Activated CD8-positive, alpha-beta T cell treated with anti-CD3 and anti-CD28 coated beads for 36 hours (primary cell): Measurements from ENCODE around the gene TWF1. TPM values are rescaled to one million over a fixed set of nuclear protein-coding genes. Genes with fewer than 3 reads are reported as not detected.

Experiments used
- ATAC-seq: fragments of 200-7000 bp; cut with Tn5 transposase; one replicate; pipeline ENCODE4 v1.10.0; 2021; ENCODE audit warnings: mild to moderate bottlenecking, moderate library complexity
- CTCF ChIA-PET: fragments of 350-600 bp; sonication (Branson Sonifier 250); formaldehyde crosslinking; loops from one replicate; lab custom pipeline; 2021; ENCODE audit warnings: antibody characterized with exemption; lab: Charles Lee
- POLR2A ChIA-PET: fragments of 350-600 bp; sonication (Branson Sonifier 250); formaldehyde crosslinking; loops from one replicate; lab custom pipeline; 2021; ENCODE audit warnings: antibody characterized with exemption; lab: Charles Lee
- DNase-seq: peaks from one replicate; pipeline ENCODE4 v3.0.0-alpha.2; 2020
- H3K27ac Mint-ChIP-seq: one replicate; pipeline ENCODE4 v1.8.0; 2021; ENCODE audit warnings: mild to moderate bottlenecking, mixed read lengths
- H3K27me3 Mint-ChIP-seq: one replicate; pipeline ENCODE4 v1.8.0; 2021; ENCODE audit warnings: mixed read lengths
- H3K36me3 Mint-ChIP-seq: one replicate; pipeline ENCODE4 v1.8.0; 2021; ENCODE audit warnings: low read depth, mixed read lengths
- H3K4me1 Mint-ChIP-seq: one replicate; pipeline ENCODE4 v1.8.0; 2021; ENCODE audit warnings: low read depth, mixed read lengths
- H3K4me3 Mint-ChIP-seq: one replicate; pipeline ENCODE4 v1.8.0; 2021; ENCODE audit warnings: mild to moderate bottlenecking, moderate library complexity, mixed read lengths
- H3K9me3 Mint-ChIP-seq: one replicate; pipeline ENCODE4 v1.8.0; 2021; ENCODE audit warnings: mixed read lengths
- intact Hi-C: fragments of 100-400 bp; cut with micrococcal nuclease; formaldehyde crosslinking; loops from one replicate; pipeline ENCODE4 v1.10.0; 2022
- total RNA-seq, 2 experiments: library from RNA; stranded (reverse); gene quantifications; one replicate each; pipeline ENCODE4 v1.2.3, GENCODE V29; 2021
- TF ChIP-seq, protein P1 (sequence below): fragments of 200-600 bp; IDR thresholded peaks from one replicate; pipeline ENCODE4 v1.8.0; 2022; ENCODE audit warnings: antibody characterized with exemption, mild to moderate bottlenecking

Gene TWF1
- total RNA-seq, 2 experiments from 2014 or later = 17.0 to 18.9 TPM

GRCh38 chr12:43824207-43824775 is 18.2 kb upstream of the TWF1 start:
- H3K27me3 Mint-ChIP-seq = no peaks in the 10 kb centered on the region
- H3K27ac Mint-ChIP-seq = no peak overlapping the region
- no peaks in the 10 kb centered on the region for H3K9me3 Mint-ChIP-seq
- no peaks in the 10 kb centered on the region for H3K4me1 Mint-ChIP-seq
- DNase-seq (no peak), ATAC-seq (no peak)
- no peaks in the 10 kb centered on the region for H3K36me3 Mint-ChIP-seq
- TF ChIP-seq, protein P1, sequence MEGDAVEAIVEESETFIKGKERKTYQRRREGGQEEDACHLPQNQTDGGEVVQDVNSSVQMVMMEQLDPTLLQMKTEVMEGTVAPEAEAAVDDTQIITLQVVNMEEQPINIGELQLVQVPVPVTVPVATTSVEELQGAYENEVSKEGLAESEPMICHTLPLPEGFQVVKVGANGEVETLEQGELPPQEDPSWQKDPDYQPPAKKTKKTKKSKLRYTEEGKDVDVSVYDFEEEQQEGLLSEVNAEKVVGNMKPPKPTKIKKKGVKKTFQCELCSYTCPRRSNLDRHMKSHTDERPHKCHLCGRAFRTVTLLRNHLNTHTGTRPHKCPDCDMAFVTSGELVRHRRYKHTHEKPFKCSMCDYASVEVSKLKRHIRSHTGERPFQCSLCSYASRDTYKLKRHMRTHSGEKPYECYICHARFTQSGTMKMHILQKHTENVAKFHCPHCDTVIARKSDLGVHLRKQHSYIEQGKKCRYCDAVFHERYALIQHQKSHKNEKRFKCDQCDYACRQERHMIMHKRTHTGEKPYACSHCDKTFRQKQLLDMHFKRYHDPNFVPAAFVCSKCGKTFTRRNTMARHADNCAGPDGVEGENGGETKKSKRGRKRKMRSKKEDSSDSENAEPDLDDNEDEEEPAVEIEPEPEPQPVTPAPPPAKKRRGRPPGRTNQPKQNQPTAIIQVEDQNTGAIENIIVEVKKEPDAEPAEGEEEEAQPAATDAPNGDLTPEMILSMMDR = no peak
- intact Hi-C loops = no loop called here
- POLR2A ChIA-PET = no interaction called here
- H3K4me3 Mint-ChIP-seq = no peak overlapping the region
- CTCF ChIA-PET = interaction anchor here (1.0 kb wide), 1 partner anchor 11 kb away, joined by 4 read pairs; the partner anchor contains the start of gene TMEM117

- intact Hi-C loops = no loop called here
- Mint-ChIP-seq H3K4me3 (no peak overlapping the region), H3K27ac (no peak overlapping the region), H3K9me3 (no peaks in the 10 kb centered on the region), H3K4me1 (peaks cover 10% of the 10 kb centered on the region), H3K27me3 (peaks cover 1% of the 10 kb centered on the region), H3K36me3 (no peaks in the 10 kb centered on the region)
- CTCF ChIA-PET = no interaction called here
- TF ChIP-seq, protein P1 = no peak
- POLR2A ChIA-PET = interaction anchor here (0.8 to 1.6 kb wide), 3 partner anchors 9 to 17 kb away, joined by 5 to 6 read pairs (median 6); partner anchors contain the start of gene TWF1
- ATAC-seq = peak; percentile 78
- peak; percentile 8 for DNase-seq
Observed at GRCh38 chr12:43816168-43816567, 10.1 kb upstream of the TWF1 start.

GRCh38 chr12:43815416-43815815 is 9.3 kb upstream of the TWF1 start:
- peaks cover 1% of the 10 kb centered on the region for H3K27me3 Mint-ChIP-seq
- peaks cover 14% of the 10 kb centered on the region for H3K4me1 Mint-ChIP-seq
- ATAC-seq = no peak
- H3K27ac Mint-ChIP-seq = no peak overlapping the region
- H3K4me3 Mint-ChIP-seq = no peak overlapping the region
- intact Hi-C loops = no loop called here
- DNase-seq = no peak
- ChIA-PET POLR2A (interaction anchor here (0.8 to 1.6 kb wide), 3 partner anchors 8 to 17 kb away, joined by 5 to 6 read pairs (median 6); partner anchors contain the start of gene TWF1), CTCF (no interaction called here)
- TF ChIP-seq, protein P1 = no peak
- H3K9me3 Mint-ChIP-seq = no peaks in the 10 kb centered on the region
- H3K36me3 Mint-ChIP-seq = no peaks in the 10 kb centered on the region

DNA sequence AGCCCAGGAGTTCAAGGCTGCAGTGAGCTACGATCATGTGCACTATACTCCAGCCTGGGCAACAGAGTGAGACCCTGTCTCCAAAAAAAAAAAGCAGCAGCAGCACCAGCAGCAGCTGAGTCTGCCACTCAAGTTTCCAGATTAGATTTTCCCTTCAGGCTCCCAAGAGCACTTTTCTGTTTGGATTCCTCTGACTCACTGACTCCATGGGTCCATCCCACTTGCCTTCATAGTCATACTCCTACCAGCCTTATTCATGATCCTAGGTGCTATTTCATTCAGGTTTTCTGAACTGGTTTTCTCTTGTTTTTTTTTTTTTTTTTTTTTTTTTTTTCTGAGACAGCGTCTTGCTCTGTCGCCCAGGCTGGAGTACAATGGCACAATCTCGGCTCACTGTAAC is 6.8 kb upstream of the TWF1 start:
- POLR2A ChIA-PET = interaction anchor here (1.0 kb wide), 1 partner anchor 15 kb away, joined by 3 read pairs; no protein-coding TSS in a partner anchor
- intact Hi-C loops = no loop called here
- CTCF ChIA-PET = interaction anchor here (1.2 kb wide), 1 partner anchor 36 kb away, joined by 3 read pairs; no protein-coding TSS in a partner anchor
- no peak for DNase-seq
- TF ChIP-seq, protein P1 = no peak
- no peak for ATAC-seq
- no peaks in the 10 kb centered on the region for H3K36me3 Mint-ChIP-seq
- no peak overlapping the region for H3K4me3 Mint-ChIP-seq
- peaks cover 18% of the 10 kb centered on the region for H3K4me1 Mint-ChIP-seq
- no peak overlapping the region for H3K27ac Mint-ChIP-seq
- H3K9me3 Mint-ChIP-seq = no peaks in the 10 kb centered on the region
- peaks cover 1% of the 10 kb centered on the region for H3K27me3 Mint-ChIP-seq

DNA sequence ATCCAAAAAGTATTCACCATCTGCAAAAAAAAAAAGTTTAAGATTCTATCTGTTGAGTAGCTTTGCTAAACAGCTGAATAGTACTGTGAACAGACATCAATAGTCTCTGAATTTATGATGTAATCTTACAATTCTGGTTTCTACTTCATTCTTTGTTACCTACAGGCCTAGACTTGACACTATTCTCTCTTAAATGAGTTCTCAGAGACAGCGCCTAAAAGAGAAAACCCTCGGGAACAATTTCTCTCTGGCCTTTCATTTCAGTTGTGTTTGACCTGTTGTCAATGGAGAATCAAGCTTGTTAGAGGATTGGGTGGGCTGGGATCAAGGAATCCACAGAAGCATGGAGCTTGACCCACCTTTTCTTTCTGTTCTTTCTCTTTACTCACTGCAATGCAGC is 5.9 kb upstream of the TWF1 start:
- peaks cover 23% of the 10 kb centered on the region for H3K4me1 Mint-ChIP-seq

More for the DNA sequence above, 5.9 kb upstream of the TWF1 start:
- no peaks in the 10 kb centered on the region for H3K36me3 Mint-ChIP-seq
- H3K4me3 Mint-ChIP-seq = no peak overlapping the region
- DNase-seq (no peak), ATAC-seq (no peak)
- H3K27ac Mint-ChIP-seq = no peak overlapping the region
- ChIA-PET CTCF (no interaction called here), POLR2A (no interaction called here)
- TF ChIP-seq, protein P1 = no peak
- intact Hi-C loops = no loop called here
- H3K9me3 Mint-ChIP-seq = no peaks in the 10 kb centered on the region
- peaks cover 1% of the 10 kb centered on the region for H3K27me3 Mint-ChIP-seq
